ENCODE data around the gene FGF8. TPM values are rescaled to one million over a fixed set of nuclear protein-coding genes. Genes with fewer than 3 reads are reported as not detected.

FGF8 gene
- total RNA-seq, 1 donor from 2014 or later = not detected

DNA sequence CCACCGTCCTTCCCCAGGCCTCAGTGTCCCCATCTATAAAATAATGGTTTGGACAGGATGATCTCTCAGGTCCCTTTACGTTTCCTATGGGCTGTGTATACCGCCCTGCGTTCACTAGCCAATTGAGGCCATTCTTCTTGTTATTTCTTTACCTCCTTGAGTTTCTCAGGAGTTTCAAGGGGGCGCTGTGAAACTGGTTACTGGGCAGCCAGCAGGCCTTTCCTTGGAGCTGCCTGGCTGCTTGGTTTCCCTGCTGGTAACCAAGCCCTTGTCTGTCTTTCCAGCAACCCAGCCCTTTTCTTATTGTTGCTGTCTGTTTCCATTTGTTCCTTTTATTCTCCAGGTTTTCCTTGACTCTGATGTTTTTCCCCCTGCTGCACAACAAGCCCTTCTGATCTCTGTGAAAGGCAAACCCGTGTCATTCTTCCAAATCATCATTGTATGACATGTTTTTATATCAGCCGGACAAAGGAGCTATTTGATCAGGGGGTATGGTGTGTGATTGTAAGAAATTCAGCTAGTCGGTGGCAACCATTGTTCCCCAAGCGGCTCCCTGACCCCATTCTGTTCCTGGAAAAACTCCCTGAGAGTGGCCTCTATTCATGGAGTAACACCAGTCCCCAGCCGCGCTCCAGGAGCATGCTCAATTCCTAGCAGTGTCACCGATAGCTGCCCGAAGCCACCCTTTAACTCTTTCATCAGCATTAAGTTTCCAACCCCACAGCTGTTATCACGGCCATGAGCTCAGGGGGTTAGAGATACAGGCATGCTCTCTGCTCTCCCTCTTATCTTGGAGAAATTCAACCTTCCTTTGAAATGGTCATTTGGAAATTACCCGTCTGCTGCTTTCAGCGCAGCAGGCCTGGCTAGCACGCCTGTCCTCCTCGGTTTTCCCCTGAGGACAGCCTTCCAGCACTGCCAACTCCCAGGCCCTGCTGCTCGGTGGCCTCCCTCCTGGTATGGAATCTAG is 26.6 kb downstream of the FGF8 start:
- DNase-seq (no peak), ATAC-seq (ENCODE audit: poor library complexity) (no peak)
- intact Hi-C loops (cut with DNase I) = no loop called here

DNA sequence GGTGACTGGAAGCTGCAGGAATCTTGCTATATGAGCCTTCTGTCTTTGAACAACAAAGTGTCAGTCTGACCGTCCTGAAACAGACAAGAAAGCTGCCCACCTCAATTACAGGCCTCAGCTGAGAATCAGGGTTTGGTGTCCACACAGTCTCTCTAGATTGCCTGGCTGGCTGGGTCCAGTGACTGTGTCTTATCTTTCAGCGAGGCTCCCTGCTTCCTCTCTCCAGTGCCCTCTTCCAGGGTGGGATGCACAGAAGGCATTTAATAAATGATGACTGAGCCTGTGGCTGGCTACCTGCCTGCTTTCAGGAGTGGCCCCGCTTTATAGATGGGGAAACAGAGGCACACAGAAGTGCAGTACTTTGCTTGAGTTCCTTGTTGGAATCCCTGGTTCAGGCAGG is 27.4 kb downstream of the FGF8 start:
- ATAC-seq (ENCODE audit: poor library complexity) (no peak), DNase-seq (no peak)
- intact Hi-C loops (cut with DNase I) = no loop called here

DNA sequence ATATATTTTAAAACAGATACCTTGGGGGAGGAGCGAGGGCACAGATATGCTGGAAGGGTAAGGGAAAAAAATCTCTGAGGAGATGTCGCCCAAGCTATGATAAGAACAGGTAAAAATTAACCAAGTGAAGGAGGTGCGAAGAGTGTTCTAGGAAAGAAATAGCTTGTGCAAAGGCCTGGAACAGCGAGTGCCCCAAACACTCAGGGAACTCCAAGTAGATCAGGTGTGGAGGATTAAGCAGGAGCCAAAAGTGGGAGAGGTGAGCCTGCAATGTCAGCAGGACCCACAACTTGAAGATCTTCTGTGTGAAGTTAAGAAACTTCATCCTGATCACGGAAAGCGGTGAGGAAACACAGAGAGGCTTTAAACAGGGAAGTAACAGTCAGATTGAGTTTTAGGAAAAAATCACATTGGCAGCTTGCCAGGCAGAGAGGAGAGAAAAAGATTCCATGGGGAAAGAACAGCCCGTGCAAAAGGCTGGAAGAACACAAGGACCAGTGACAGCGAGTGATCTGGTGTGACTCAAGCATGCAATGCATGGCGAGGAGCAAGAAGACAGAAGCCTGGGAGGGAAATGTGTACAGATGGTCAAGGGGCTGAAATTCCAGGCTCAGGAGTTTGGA is 30.7 kb downstream of the FGF8 start:
- ATAC-seq (ENCODE audit: poor library complexity) (no peak), DNase-seq (no peak)
- intact Hi-C loops (cut with DNase I) = no loop called here

DNA sequence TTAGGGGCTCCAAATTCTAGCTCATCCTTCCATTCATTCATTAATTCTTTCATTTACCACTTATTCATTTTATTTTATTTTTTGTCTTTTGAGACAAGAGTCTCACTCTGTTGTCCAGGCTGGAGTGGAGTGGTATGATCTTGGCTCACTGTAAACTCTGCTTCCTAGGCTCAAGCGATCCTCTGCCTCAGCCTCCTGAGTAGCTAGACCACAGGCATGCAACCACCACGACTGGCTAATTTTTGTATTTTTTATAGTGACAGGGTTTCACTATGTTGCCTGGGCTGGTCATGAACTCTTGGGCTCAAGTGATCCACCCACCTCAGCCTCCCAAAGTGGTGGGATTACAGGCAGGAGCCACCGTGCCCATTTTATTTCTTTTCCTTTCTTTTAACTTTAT is 31.6 kb downstream of the FGF8 start:
- DNase-seq (no peak), ATAC-seq (ENCODE audit: poor library complexity) (no peak)
- intact Hi-C loops (cut with DNase I) = no loop called here

DNA sequence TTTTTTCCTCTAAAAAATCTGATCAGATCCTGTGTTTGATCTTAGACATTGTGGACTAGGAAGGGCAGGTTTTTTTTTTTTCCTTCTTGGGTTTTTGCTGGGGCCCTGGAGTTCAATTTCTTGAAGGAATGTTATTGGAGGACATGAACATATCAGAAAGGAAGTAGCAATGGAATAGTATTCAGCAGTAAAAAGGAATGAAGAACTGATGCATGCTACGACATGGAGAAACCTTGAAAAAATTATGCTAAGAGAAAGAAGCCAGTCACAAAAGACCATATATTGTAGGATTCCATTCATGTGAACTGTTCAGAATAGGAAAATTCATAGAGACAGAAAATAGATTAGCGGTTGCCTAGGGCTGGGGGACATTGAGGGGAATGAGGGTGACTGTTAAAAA is 34.0 kb downstream of the FGF8 start:
- intact Hi-C loops (cut with DNase I) = no loop called here
- no peak for ATAC-seq (ENCODE audit: poor library complexity)

DNA sequence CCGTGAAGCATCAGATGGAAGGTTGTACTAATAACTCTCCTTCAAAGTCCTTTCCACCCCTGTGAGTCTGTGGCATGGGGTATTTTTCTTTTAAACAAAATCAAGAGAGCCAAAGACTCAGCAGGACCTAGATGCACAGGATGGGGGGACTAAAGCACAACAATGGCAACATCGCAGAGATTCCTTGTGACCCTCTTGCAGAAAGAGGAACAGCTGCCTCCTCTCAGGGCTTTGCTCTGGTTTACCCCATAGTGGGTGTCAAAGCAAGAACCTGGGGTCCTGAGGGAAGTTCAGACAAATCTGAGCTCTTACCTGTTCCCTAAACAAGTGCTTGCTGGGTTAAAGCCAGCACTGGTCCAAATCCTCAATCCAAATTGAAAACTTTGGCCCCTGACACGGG is 39.2 kb downstream of the FGF8 start:
- ATAC-seq (ENCODE audit: poor library complexity) (no peak), DNase-seq (no peak)
- intact Hi-C loops (cut with DNase I) = no loop called here

More for the DNA sequence above, 34.0 kb downstream of the FGF8 start:
- no peak for DNase-seq

DNA sequence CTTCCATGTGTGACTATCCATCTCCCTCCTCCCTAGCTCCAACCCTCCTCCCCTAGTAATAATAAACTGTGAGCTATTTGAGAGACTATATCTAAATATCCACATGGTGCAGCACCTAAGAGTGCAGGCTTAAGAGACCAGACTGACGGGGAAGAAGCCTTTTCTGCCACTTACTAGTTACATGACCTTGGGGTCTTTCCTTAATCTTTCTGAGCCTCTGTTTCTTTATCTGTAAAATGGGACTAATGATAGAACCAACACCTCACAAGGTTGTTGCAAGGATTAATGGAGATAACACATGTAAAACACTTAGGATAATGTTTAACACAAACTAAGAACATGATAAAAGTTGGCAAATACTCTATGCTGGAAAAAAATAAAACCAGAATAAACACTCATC is 43.8 kb downstream of the FGF8 start:
- no peak for DNase-seq
- ATAC-seq (ENCODE audit: poor library complexity) = no peak
- intact Hi-C loops (cut with DNase I) = no loop called here

DNA sequence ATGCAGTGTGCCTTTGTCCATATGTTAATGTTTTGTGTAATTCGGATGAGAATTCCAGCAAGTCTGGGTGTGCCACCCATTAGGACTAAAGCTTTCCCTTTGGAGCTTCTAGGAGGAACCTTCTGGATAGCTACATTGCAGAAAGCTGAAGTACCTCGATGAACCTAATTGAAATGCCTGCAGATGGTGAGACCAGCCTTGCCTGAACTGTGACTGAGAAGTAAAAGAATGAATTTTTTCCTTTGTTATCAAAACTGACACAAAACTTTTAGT is 49.9 kb downstream of the FGF8 start:
- ATAC-seq (ENCODE audit: poor library complexity) = no peak
- no peak for DNase-seq
- intact Hi-C loops (cut with DNase I) = no loop called here

DNA sequence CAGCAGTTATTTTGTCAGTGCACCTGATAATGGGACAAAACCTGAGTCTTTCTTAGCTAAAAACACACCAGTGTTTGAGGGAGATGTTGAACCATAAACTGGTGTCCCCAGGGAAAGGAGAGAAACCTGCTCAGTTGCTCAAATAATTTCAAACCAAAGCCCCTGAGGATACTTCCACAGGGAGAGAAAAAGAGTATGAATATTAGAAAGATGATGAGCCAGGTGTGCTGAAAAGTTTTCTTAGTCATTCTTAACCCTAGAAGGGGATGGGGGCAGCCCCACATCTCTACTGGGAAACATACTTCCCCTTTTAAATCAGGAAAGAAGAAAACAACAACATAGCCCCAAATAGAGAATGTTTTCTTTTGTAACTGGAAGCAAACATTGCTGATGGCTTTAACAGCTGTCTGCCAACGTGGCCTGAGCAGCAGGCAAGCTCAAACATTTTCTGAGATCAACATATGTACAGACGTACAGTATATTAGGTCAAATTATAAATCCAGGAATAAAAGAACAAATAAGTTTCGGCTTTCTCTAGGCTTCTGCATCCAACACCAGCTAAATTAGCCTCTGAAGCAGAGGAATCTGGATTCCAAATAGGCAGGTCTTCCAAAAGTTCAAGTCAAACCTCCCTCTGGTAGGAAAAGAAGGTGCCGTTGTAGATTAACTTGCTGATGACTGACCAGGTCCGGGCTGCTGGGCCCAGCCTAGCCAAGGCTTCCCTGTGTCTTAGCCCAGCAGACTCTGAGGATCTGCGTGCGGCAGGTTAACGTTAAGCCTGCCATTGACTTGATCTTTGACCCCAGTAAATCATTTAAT is 50.4 kb downstream of the FGF8 start:
- intact Hi-C loops (cut with DNase I) = no loop called here
- no peak for ATAC-seq (ENCODE audit: poor library complexity)

DNA sequence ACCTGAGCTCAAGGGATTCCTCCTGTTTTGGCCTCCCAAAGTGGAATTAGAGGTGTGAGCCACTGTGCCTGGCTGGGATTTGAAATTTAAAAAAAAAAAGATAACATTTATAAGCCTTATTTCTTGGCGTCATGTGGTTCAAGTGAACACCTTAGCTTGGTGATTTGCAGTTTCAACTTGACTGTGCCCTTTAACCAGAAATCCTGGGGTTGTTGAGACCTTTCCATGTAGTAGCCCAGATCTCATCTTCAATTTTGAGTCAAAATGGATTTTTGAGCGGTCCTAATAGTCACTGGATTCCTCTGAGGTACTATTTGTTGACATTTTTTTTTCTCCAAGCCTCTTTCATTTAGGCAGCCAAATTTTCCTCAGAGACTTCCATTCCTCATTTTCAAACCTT is 51.5 kb downstream of the FGF8 start:
- intact Hi-C loops (cut with DNase I) = no loop called here
- ATAC-seq (ENCODE audit: poor library complexity) = no peak

More for the DNA sequence above, 50.4 kb downstream of the FGF8 start:
- no peak for DNase-seq

DNA sequence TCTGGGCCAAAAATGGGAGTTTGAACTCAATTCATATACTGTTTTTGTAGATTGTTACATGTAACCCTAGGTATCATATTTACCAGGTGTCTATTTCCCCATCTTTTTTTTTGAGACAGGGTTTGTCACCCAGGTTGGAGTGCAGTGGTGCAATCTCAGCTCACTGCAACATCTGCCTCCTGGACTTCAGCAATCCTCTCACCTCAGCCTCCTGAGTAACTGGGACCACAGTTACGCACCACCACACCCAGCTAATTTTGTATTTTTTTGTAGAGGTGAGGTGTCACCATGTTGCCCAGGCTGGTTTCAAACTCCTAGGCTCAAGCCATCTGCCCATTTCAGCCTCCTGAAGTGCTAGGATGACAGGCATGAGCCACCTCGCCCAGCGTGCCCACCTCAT is 52.7 kb downstream of the FGF8 start:
- intact Hi-C loops (cut with DNase I) = no loop called here
- no peak for DNase-seq
- ATAC-seq (ENCODE audit: poor library complexity) = no peak

More for the DNA sequence above, 51.5 kb downstream of the FGF8 start:
- DNase-seq = no peak

DNA sequence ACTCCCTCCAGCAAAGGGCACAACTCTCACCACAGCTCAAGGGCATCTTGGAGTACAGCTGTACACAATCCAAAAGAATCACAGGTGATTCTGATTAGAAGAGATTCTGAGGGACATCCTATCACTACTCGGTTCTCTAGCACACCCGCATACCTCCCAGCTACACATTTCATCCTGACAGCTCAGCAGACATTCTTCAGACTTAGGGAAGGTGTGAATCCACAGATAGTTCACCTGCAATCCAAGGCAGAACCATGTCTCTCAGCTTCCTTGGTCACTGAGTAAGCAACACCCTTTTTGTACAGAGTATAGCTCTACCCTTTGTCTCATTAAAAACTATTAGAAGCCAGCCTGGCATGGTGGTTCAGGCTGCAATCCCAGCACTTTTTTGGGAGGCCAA is 54.1 kb downstream of the FGF8 start:
- DNase-seq (no peak), ATAC-seq (ENCODE audit: poor library complexity) (no peak)
- intact Hi-C loops (cut with DNase I) = no loop called here

DNA sequence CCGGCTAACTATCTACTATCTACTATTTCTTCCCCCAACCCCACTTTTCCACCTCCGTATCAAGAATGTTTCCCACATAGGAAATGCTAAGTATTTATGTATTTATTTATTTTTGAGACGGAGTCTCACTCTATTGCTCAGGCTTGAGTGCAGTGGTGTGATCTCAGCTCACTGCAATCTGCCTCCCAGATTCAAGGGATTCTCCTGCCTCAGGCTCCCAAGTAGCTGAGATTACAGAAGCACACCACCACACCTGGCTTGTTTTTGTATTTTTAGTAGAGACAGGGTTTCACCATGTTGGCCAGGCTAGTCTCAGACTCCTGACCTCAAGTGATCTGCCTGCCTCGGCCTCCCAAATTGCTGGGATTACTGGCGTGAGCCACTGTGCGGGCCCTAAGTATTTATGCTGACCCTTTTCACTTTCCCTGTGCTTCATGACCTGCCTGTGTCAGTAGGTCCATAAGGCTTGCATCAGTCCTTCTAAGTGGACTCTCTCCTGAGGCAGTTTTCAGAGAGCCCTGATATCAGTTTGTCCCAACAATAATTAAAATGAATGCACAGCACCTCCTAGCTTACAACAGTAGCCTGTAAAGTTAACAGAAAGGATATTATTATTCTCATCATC is 55.2 kb downstream of the FGF8 start:
- intact Hi-C loops (cut with DNase I) = no loop called here
- ATAC-seq (ENCODE audit: poor library complexity) (no peak), DNase-seq (no peak)

Other genes with a start within 250 kb of the FGF8 start
- gene POLL, start 187.9 kb downstream of the FGF8 start, total RNA-seq = 15.8 TPM
- gene DPCD, start 187.8 kb downstream of the FGF8 start, total RNA-seq = 22.7 TPM
- gene FBXW4, start 80.9 kb downstream of the FGF8 start, total RNA-seq = 106 TPM
- 5.8 TPM for gene NPM3, start 7.3 kb upstream of the FGF8 start, total RNA-seq
- 84.4 TPM for gene OGA, start 42.3 kb upstream of the FGF8 start, total RNA-seq
- 516 TPM for gene KCNIP2, start 67.7 kb upstream of the FGF8 start, total RNA-seq